Measurements from ENCODE around the gene SCLY.
A peak's percentile ranks its signal among the peaks of the same experiment; 100 is the strongest.
"Not testable (repeated sequence)": the region's sequence is repeated elsewhere in the genome, so short reads cannot be mapped to it uniquely, and the experiment has no call there.

SCLY gene

DNA sequence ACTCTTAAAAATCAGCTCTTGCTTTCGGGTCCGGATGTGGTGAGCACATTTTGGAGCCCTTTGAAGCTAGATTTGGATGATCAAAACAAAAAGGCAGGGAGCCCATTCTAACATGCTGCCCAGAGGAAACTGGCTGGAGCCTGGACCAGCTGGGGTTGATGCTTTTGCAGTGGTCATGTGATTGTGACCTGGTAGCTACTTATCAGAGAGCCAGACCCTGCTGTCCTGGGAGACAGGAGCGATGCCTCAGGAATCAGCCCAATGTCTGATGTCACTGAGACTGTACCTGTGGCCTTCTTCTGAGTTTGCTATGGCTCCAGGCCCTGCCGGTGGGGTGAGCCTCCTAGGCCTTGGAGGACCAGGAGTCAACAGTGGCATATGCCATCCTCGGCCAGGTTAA, 18.7 kb upstream of the SCLY start:
- no peak for DNase-seq

DNA sequence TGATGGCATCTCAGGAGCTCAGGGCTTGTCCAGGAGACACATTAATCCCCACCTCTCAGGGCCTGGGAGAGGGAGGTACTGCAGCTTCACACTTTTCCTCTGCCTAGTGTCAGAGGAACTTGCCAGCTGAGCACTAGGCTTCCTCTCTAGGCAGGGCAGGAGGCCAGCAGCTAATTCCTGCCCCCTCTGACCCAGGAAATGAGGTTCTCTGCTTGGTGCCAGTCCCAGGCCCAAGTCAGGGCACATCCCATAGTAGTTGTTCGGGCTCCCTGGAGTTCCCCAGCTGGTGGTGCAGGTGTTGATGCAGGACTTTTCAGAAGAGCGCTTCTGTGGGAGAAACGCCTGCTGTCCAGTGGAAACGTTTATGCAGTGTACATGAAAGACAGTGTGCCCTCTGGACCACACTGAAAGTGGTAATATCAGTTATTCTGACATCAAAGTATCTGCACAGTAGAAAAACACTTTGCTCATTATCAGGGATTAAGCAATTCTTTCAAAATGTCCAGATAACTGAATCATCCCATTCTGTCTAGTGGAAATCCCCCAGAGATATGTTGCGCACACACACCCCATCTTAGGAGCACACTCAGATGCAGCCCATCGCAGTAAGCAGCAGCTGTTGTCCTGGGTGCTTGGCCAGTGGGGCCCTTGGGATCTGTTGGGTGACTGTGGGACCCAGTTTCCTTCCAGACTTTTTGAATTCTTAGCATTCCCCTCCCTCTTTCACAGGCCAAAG, 17.8 kb upstream of the SCLY start:
- DNase-seq = no peak

DNA sequence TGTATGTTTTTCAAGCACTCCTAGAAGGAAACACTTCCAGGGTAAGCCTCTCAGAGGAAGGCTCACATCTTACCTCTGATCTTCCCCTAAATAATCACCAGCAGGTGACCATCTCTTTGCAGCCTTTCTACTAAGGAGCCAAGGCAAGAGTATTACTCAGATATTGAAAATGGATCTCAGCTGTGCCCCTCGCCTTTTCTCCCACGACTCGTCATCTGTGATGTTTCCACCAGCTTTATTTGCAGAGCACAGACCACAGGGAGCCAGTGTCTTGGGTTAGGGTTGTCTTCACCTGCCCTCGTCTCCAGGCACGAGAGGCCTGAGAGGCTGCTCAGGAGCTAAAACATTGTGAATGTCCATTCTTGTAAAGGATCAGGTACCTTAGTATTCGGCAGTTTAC, 16.9 kb upstream of the SCLY start:
- no peak for DNase-seq

GRCh38 chr2:238045575-238045974, 15.2 kb upstream of the SCLY start:
- no peak for DNase-seq

- DNase-seq = no peak
These were observed 14.0 kb upstream of the SCLY start for GRCh38 chr2:238046725-238047270.

GRCh38 chr2:238053191-238053776, 7.5 kb upstream of the SCLY start:
- peak; percentile 6 for DNase-seq

DNA sequence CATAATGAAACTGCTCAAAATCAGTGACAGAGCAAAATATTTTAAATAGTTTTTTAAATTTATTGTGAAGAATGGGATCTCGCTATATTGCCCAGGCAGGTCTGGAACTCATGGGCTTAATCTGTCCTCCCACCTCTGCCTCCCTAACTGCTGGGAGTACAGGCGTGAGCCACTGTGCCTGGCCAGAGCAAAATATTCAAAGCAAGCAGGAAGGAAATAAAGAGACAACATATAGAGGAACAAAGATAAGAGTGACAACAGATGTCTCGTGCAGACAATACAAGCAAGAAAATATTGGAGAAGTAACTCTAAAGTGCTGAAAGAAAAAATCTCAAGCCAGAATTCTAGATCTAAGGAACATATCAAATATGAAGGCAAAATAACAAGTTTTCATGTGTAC, 5.0 kb upstream of the SCLY start:
- no peak for DNase-seq

GRCh38 chr2:238057696-238058575, 2.9 kb upstream of the SCLY start:
- not testable (repeated sequence) for DNase-seq

GRCh38 chr2:238059505-238059904, 1.3 kb upstream of the SCLY start:
- no peak for DNase-seq

DNA sequence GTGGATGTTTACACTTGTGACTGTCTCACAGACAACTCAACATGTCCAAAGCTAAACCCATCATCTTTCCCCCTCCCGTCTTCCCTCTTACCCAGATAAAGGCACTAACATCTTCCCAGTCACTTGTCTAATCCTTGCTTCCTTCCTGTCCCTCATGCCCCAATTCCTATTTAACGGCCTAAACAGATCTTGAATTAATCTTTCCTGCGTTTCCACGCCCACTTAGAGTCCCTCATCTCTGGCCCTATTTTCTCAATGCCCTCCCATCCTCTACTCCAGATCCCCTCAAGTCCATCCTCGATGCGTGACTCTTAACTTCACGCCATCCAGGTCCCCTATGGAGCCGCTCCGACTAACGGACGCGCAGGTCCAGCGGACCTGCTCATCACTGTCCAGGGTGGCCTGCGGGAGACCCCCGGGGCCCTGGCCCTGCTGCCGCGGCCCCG, 682 bp upstream of the SCLY start:
- DNase-seq = peak; percentile 24

GRCh38 chr2:238061315-238062202, 758 bp downstream of the SCLY start:
- peak; percentile 35 for DNase-seq

GRCh38 chr2:238063414-238064189, 2.8 kb downstream of the SCLY start:
- DNase-seq = no peak

DNA sequence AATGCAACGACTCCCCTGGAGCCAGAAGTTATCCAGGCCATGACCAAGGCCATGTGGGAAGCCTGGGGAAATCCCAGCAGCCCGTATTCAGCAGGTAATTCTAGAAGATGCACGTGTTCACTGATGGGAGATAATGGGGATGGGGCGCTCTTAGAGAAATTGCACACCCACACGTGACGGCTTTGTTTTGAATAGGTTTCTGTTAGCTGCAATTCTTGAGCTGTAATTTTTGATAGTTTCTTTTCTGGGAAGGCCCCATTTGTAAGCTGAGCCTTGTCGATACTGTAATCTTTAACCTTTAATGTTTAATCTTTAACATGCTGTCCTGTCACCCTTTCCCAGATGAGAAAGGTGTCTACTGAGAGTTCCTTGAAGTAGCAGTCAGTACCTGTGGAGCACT, 3.6 kb downstream of the SCLY start:
- no peak for DNase-seq

DNA sequence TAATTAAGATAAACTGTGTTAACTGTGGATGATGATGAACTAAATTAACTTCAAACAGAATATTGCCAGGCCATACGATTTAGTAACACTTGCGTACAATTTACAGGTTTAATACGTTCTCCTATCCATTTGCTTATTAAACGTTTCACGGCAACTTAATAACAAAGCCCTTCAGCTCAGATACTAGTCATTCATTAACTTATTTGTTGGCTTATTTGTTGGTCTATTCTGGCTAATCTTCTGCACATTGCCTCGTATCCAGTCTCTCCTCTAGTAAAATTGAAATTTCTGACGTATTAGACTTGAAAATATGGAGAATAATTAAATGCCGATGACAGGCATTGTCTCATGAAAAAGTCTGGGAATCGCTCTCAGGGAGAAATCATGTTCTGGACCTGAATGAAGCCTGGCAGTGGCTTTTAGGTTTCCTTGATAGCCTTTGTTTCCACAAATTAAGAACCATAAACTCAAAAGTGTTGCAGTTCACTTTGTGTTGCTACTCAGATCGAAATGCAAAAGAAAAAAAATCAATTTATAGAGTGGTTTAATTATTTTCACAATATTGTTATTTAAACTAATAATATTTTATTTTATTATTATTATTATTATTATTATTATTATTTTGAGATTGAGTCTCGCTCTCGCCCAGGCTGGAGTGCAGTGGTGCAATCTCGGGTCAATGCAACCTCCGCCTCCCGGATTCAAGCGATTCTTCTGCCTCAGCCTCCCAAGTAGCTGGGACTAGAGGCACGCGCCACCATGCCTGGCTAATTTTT, 4.5 kb downstream of the SCLY start:
- DNase-seq = no peak

- DNase-seq = no peak
These were observed 5.4 kb downstream of the SCLY start for GRCh38 chr2:238066218-238066617.

DNA sequence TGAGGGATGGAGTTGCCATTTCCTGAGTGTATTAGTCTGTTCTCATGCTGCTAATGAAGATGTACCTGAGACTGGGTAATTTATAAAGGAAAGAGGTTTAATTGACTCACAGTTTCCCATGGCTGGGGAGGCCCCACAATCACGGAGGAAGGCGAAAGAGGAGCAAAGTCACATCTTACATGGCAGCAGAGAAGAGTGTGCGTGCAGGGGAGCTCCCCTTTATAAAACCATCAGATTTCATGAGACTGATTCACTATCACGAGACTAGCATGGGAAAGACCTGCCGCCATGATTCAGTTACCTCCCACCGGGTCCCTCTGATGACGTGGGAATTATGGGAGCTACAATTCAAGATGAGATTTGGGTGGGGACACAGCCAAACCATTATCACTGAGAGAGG, 5.9 kb downstream of the SCLY start:
- DNase-seq = not testable (repeated sequence)

- no peak for DNase-seq
These were observed 7.1 kb downstream of the SCLY start for GRCh38 chr2:238067939-238068338.

DNA sequence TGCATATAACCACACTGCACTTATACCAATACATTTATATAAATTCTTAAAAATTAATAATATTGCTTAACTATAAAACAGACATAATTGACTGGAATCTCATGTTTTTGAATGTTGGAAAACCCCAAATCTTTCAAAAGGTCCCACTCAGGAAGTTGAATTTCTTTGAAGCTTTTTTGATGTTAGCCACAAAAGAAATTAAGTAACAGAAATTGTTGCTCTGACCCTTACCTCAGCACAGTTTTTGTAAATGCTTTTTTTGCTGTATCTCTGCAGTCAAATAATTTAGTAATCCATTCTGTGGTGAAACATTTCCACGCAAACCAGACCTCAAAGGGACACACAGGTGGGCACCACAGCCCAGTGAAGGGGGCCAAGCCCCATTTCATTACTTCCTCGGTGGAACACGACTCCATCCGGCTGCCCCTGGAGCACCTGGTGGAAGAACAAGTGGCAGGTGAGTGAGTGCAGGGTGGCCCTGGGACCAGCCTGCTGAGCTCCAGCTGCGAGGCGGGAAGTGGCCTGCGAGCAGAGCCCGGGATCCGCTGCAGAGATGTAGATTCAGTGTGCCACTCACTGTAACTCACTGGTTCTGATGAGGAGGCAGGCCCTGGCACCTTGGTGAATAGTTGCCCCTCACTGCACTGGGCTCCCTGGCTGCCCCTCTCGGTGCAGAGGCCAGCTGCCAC, 8.4 kb downstream of the SCLY start:
- no peak for DNase-seq

- DNase-seq = no peak
These were observed 9.1 kb downstream of the SCLY start for GRCh38 chr2:238069877-238070276.

GRCh38 chr2:238075397-238075796, 14.6 kb downstream of the SCLY start:
- DNase-seq = no peak
